Fibroblast of lung (primary cell): Measurements from ENCODE around the gene AMBRA1. TPM values are rescaled to one million over a fixed set of nuclear protein-coding genes. Genes with fewer than 3 reads are reported as not detected.

ENCODE experiments used
- DNase-seq, 2 donors: peaks; one replicate each; pipeline versions ENCODE4 v3.0.0 to v3.0.0-alpha.2; 2010; ENCODE audit warnings: low read depth in 2 of 2
- H2AFZ ChIP-seq: 2 replicates; pipeline ENCODE4 v1.5.1; 2012; ENCODE audit warnings: low read length, control low read depth, inconsistent platforms
- H3K27ac ChIP-seq: 2 replicates; pipeline ENCODE4 v1.5.1; 2011; ENCODE audit warnings: low read length, control low read depth; ENCODE audit not compliant: insufficient read depth
- H3K27me3 ChIP-seq: 2 replicates; pipeline ENCODE4 v1.5.1; 2011; ENCODE audit warnings: mild to moderate bottlenecking, low read length; ENCODE audit not compliant: control insufficient read depth, insufficient read depth
- H3K36me3 ChIP-seq: 2 replicates; pipeline ENCODE4 v1.5.1; 2011; ENCODE audit warnings: low read length; ENCODE audit not compliant: control insufficient read depth, insufficient read depth
- H3K4me1 ChIP-seq: 2 replicates; pipeline ENCODE4 v1.5.1; 2011; ENCODE audit warnings: low read length; ENCODE audit not compliant: control insufficient read depth, insufficient read depth; ENCODE audit errors: extremely low read depth
- H3K4me2 ChIP-seq: 2 replicates; pipeline ENCODE4 v1.5.1; 2011; ENCODE audit warnings: low read length, control low read depth; ENCODE audit not compliant: insufficient read depth; ENCODE audit errors: extremely low read depth
- H3K4me3 ChIP-seq, 4 experiments: fragments of 200-600 bp in 1 of 4; sonication (generic) in 1 of 4; replicated peaks in 1 of 4; 2 replicates each; pipeline ENCODE4 v1.5.1; 2011 to 2016; ENCODE audit warnings: low read length in 4 of 4, low read depth in 3 of 4, mild to moderate bottlenecking in 3 of 4, control low read depth in 2 of 4, inconsistent platforms in 1 of 4, mixed read lengths in 1 of 4; ENCODE audit not compliant: insufficient read depth in 1 of 4; ENCODE audit errors: control extremely low read depth in 1 of 4
- H3K79me2 ChIP-seq: 2 replicates; pipeline ENCODE4 v1.5.1; 2012; ENCODE audit warnings: mild to moderate bottlenecking, low read length, inconsistent platforms; ENCODE audit not compliant: control insufficient read depth, insufficient read depth
- H3K9ac ChIP-seq: 2 replicates; pipeline ENCODE4 v1.5.1; 2011; ENCODE audit warnings: mild to moderate bottlenecking, low read length, control low read depth; ENCODE audit not compliant: insufficient read depth
- H3K9me3 ChIP-seq: 2 replicates; pipeline ENCODE4 v1.5.1; 2012; ENCODE audit warnings: low read depth, low read length; ENCODE audit not compliant: control insufficient read depth, insufficient read depth
- H4K20me1 ChIP-seq: 2 replicates; pipeline ENCODE4 v1.5.1; 2011; ENCODE audit warnings: low read length; ENCODE audit not compliant: control insufficient read depth, insufficient read depth; ENCODE audit errors: extremely low read depth
- CTCF ChIP-seq, 2 donors: IDR thresholded peaks in 1 of 2; conservative IDR thresholded peaks in 1 of 2; 1 replicate in 1 of 2; 2 replicates in 1 of 2; pipeline ENCODE4 v1.5.1; 2011 to 2012; ENCODE audit warnings: low read length in 2 of 2, control low read depth in 1 of 2, inconsistent platforms in 1 of 2, low read depth in 1 of 2, mild to moderate bottlenecking in 1 of 2
- EZH2 ChIP-seq: IDR thresholded peaks from 2 replicates; pipeline ENCODE4 v1.5.1; 2012; ENCODE audit warnings: low read length, control low read depth, mild to moderate bottlenecking; ENCODE audit errors: missing control alignments
- polyA plus RNA-seq, 2 donors: library from polyadenylated mRNA; depleted of rRNA in 1 of 2; stranded (reverse) in 1 of 2; unstranded in 1 of 2; fragments of >200 nt; gene quantifications; 2 replicates each; pipeline ENCODE4 v1.2.1, GENCODE V29; 2011 to 2012; ENCODE audit warnings: missing spikeins in 1 of 2
- total RNA-seq: library from RNA; depleted of rRNA; stranded (reverse); fragments of >200 nt; gene quantifications from 2 replicates; pipeline ENCODE4 v1.2.1, GENCODE V29; 2014

AMBRA1 gene
- total and polyA plus RNA-seq, 2 donors (not counting 1 experiment from before 2014, with no cell fraction given), result 8.3 to 23.3 TPM

GRCh38 chr11:46356924-46357482 is 236.8 kb downstream of the AMBRA1 start:
- H3K4me2 ChIP-seq, result no peak overlapping the region
- DNase-seq, result peak; percentile 47 to 72

DNA sequence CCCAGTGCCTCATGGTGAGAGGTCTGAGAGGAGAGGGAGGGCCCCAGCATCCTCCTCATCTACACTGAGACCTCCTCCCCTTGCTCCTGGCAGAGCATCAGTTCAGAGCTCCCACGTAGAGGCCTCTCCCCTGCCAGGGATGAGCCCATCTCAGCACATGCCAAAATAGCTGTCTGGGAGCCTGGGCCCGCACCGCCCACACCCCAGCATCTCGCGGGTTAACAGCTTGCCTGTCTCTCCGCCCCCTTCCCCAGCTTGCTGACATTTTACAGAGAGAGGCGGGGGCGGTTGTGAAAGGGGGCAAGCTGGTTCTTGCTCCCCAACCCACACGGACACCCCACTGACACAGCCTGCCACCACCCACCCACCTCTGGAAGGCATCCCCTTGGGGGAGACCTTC is 240.1 kb downstream of the AMBRA1 start:
- peaks cover 6% of the 10 kb centered on the region for H3K4me1 ChIP-seq
- H3K36me3 ChIP-seq, result no peaks in the 10 kb centered on the region
- no peaks in the 10 kb centered on the region for H3K9me3 ChIP-seq
- DNase-seq, result peak in 1 of 2 donors; percentile 17
- H3K27me3 ChIP-seq, result no peaks in the 10 kb centered on the region
- no peak overlapping the region for H3K4me2 ChIP-seq
- H3K27ac ChIP-seq, result no peak overlapping the region
- H3K79me2 ChIP-seq, result peaks cover 13% of the 10 kb centered on the region
- H3K9ac ChIP-seq, result no peak overlapping the region
- no peak overlapping the region for H3K4me3 ChIP-seq
- no peak overlapping the region for H2AFZ ChIP-seq
- TF ChIP-seq EZH2 (no peak), CTCF (conservative IDR thresholded peaks at IDR 0.05 in 1 of 2, IDR thresholded peaks at IDR 0.05 in 1 of 2; ENCODE audit: low read depth in 1 of 2, low read length in 2 of 2) (no peak)
- no peaks in the 10 kb centered on the region for H4K20me1 ChIP-seq

More at GRCh38 chr11:46356924-46357482, 236.8 kb downstream of the AMBRA1 start:
- Histone ChIP-seq H2AFZ (no peak overlapping the region), H3K4me1 (peaks cover 12% of the 10 kb centered on the region), H3K9ac (no peak overlapping the region), H3K27me3 (no peaks in the 10 kb centered on the region), H4K20me1 (no peaks in the 10 kb centered on the region), H3K36me3 (no peaks in the 10 kb centered on the region), H3K9me3 (no peaks in the 10 kb centered on the region), H3K79me2 (peaks cover 11% of the 10 kb centered on the region), H3K4me3 (no peak overlapping the region), H3K27ac (no peak overlapping the region)
- TF ChIP-seq CTCF (conservative IDR thresholded peaks at IDR 0.05 in 1 of 2, IDR thresholded peaks at IDR 0.05 in 1 of 2; ENCODE audit: low read depth in 1 of 2, low read length in 2 of 2), result no peak
- TF ChIP-seq EZH2, result no peak

DNA sequence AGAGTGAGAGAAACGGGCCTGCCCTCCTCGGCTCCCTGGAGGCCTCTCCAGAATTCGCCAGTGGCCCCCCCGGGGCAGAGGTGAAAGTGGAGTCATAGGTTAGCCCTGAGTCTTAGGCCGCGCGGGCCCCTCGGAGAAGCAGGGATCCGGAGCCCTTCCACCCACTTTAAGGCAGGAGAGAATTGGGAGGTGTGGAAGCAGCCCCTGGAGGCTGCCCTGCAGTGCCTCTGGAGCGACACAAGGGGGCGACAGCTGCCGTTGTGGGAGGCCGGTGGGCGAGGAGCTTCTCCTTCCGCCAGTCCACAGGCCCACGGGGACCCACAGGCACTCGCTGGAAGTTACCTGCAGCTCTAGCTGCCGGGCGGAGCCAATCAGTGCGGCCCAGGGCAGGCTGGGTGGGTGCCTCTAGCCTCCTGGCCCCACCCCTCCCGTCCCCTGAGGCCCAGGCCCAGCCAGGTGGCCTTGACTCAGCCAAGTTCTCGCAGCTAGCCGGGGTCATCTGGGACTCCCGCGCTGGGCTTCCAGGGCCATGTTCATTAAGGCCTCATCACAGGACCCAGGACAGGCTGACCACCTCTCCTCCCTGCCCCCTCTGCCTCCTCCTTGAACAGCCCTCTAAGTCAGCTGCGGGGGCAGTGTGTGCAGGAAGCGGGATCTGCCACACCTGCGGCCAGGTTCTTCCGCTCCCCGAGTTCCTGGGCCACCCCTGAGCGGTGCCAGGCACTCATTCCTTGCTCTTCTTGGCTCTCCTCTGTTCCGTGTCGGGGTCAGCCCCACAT is 241.6 kb downstream of the AMBRA1 start:
- peak in 1 of 2 donors; percentile 32 for DNase-seq
- Histone ChIP-seq H3K4me3 (no peak overlapping the region), H3K27ac (no peak overlapping the region), H4K20me1 (no peaks in the 10 kb centered on the region), H3K27me3 (no peaks in the 10 kb centered on the region), H3K79me2 (peaks cover 21% of the 10 kb centered on the region), H3K4me2 (no peak overlapping the region), H3K9ac (no peak overlapping the region), H3K36me3 (no peaks in the 10 kb centered on the region), H2AFZ (no peak overlapping the region), H3K9me3 (no peaks in the 10 kb centered on the region), H3K4me1 (peaks cover 13% of the 10 kb centered on the region)
- no peak for TF ChIP-seq EZH2
- TF ChIP-seq CTCF (conservative IDR thresholded peaks at IDR 0.05 in 1 of 2, IDR thresholded peaks at IDR 0.05 in 1 of 2; ENCODE audit: low read depth in 1 of 2, low read length in 2 of 2), result peak; percentile 64 to 81
